ENCODE data around the gene KDM4B.

KDM4B gene

GRCh38 chr19:5091684-5092480 lies 123.0 kb downstream of the KDM4B start:
- Histone ChIP-seq H3K9ac (ENCODE audit: low read length) (no peak overlapping the region), H3K27me3 (ENCODE audit: control insufficient read depth, insufficient read depth, low read length) (no peaks in the 10 kb centered on the region), H3K36me3 (ENCODE audit: control insufficient read depth, insufficient read depth, low read length) (peaks cover 4% of the 10 kb centered on the region), H3K4me3 (ENCODE audit: low read length) (no peak overlapping the region), H3K27ac (ENCODE audit: low read depth, low read length) (peak overlapping the region; percentile 78), H3K4me1 (ENCODE audit: control insufficient read depth, insufficient read depth, low read length) (peaks cover 17% of the 10 kb centered on the region)

GRCh38 chr19:5092481-5092843 lies 123.5 kb downstream of the KDM4B start:
- Histone ChIP-seq H3K9ac (ENCODE audit: low read length) (no peak overlapping the region), H3K27ac (ENCODE audit: low read depth, low read length) (no peak overlapping the region), H3K27me3 (ENCODE audit: control insufficient read depth, insufficient read depth, low read length) (no peaks in the 10 kb centered on the region), H3K4me1 (ENCODE audit: control insufficient read depth, insufficient read depth, low read length) (peaks cover 17% of the 10 kb centered on the region), H3K36me3 (ENCODE audit: control insufficient read depth, insufficient read depth, low read length) (peaks cover 5% of the 10 kb centered on the region), H3K4me3 (ENCODE audit: low read length) (no peak overlapping the region)

GRCh38 chr19:5093297-5093928 lies 124.5 kb downstream of the KDM4B start:
- Histone ChIP-seq H3K36me3 (ENCODE audit: control insufficient read depth, insufficient read depth, low read length) (peaks cover 5% of the 10 kb centered on the region), H3K27ac (ENCODE audit: low read depth, low read length) (no peak overlapping the region)

GRCh38 chr19:5093948-5094718 lies 125.2 kb downstream of the KDM4B start:
- H3K36me3 ChIP-seq (ENCODE audit: control insufficient read depth, insufficient read depth, low read length), result peaks cover 5% of the 10 kb centered on the region
- H3K4me1 ChIP-seq (ENCODE audit: control insufficient read depth, insufficient read depth, low read length), result peaks cover 17% of the 10 kb centered on the region
- no peak overlapping the region for H3K9ac ChIP-seq (ENCODE audit: low read length)
- H3K27me3 ChIP-seq (ENCODE audit: control insufficient read depth, insufficient read depth, low read length), result no peaks in the 10 kb centered on the region
- no peak overlapping the region for H3K4me3 ChIP-seq (ENCODE audit: low read length)
- no peak overlapping the region for H3K27ac ChIP-seq (ENCODE audit: low read depth, low read length)

More at GRCh38 chr19:5093297-5093928, 124.5 kb downstream of the KDM4B start:
- H3K4me3 ChIP-seq (ENCODE audit: low read length), result no peak overlapping the region
- no peaks in the 10 kb centered on the region for H3K27me3 ChIP-seq (ENCODE audit: control insufficient read depth, insufficient read depth, low read length)
- H3K9ac ChIP-seq (ENCODE audit: low read length), result no peak overlapping the region
- peaks cover 17% of the 10 kb centered on the region for H3K4me1 ChIP-seq (ENCODE audit: control insufficient read depth, insufficient read depth, low read length)

- Histone ChIP-seq H3K9ac (ENCODE audit: low read length) (no peak overlapping the region), H3K27me3 (ENCODE audit: control insufficient read depth, insufficient read depth, low read length) (no peaks in the 10 kb centered on the region), H3K27ac (ENCODE audit: low read depth, low read length) (no peak overlapping the region), H3K4me3 (ENCODE audit: low read length) (no peak overlapping the region), H3K36me3 (ENCODE audit: control insufficient read depth, insufficient read depth, low read length) (peaks cover 5% of the 10 kb centered on the region), H3K4me1 (ENCODE audit: control insufficient read depth, insufficient read depth, low read length) (peaks cover 17% of the 10 kb centered on the region)
These were observed 126.1 kb downstream of the KDM4B start for GRCh38 chr19:5094768-5095567.

GRCh38 chr19:5095568-5095850 lies 126.6 kb downstream of the KDM4B start:
- H3K27ac ChIP-seq (ENCODE audit: low read depth, low read length), result no peak overlapping the region
- no peaks in the 10 kb centered on the region for H3K27me3 ChIP-seq (ENCODE audit: control insufficient read depth, insufficient read depth, low read length)
- H3K4me1 ChIP-seq (ENCODE audit: control insufficient read depth, insufficient read depth, low read length), result peaks cover 17% of the 10 kb centered on the region
- H3K4me3 ChIP-seq (ENCODE audit: low read length), result no peak overlapping the region
- H3K9ac ChIP-seq (ENCODE audit: low read length), result no peak overlapping the region
- H3K36me3 ChIP-seq (ENCODE audit: control insufficient read depth, insufficient read depth, low read length), result peaks cover 5% of the 10 kb centered on the region

- Histone ChIP-seq H3K4me3 (ENCODE audit: low read length) (no peak overlapping the region), H3K27ac (ENCODE audit: low read depth, low read length) (no peak overlapping the region), H3K36me3 (ENCODE audit: control insufficient read depth, insufficient read depth, low read length) (peaks cover 5% of the 10 kb centered on the region), H3K9ac (ENCODE audit: low read length) (no peak overlapping the region), H3K27me3 (ENCODE audit: control insufficient read depth, insufficient read depth, low read length) (no peaks in the 10 kb centered on the region), H3K4me1 (ENCODE audit: control insufficient read depth, insufficient read depth, low read length) (peaks cover 7% of the 10 kb centered on the region)
These were observed 127.6 kb downstream of the KDM4B start for GRCh38 chr19:5096536-5096935.

- Histone ChIP-seq H3K27me3 (ENCODE audit: control insufficient read depth, insufficient read depth, low read length) (no peaks in the 10 kb centered on the region), H3K4me1 (ENCODE audit: control insufficient read depth, insufficient read depth, low read length) (no peaks in the 10 kb centered on the region), H3K4me3 (ENCODE audit: low read length) (no peak overlapping the region), H3K36me3 (ENCODE audit: control insufficient read depth, insufficient read depth, low read length) (peaks cover 5% of the 10 kb centered on the region), H3K27ac (ENCODE audit: low read depth, low read length) (no peak overlapping the region), H3K9ac (ENCODE audit: low read length) (no peak overlapping the region)
These were observed 128.5 kb downstream of the KDM4B start for GRCh38 chr19:5097331-5097930.

GRCh38 chr19:5097959-5098623 lies 129.2 kb downstream of the KDM4B start:
- Histone ChIP-seq H3K27me3 (ENCODE audit: control insufficient read depth, insufficient read depth, low read length) (no peaks in the 10 kb centered on the region), H3K36me3 (ENCODE audit: control insufficient read depth, insufficient read depth, low read length) (peaks cover 5% of the 10 kb centered on the region)

GRCh38 chr19:5098646-5099045 lies 129.7 kb downstream of the KDM4B start:
- no peak overlapping the region for H3K9ac ChIP-seq (ENCODE audit: low read length)
- H3K36me3 ChIP-seq (ENCODE audit: control insufficient read depth, insufficient read depth, low read length), result peaks cover 5% of the 10 kb centered on the region

More at GRCh38 chr19:5097959-5098623, 129.2 kb downstream of the KDM4B start:
- H3K27ac ChIP-seq (ENCODE audit: low read depth, low read length), result no peak overlapping the region
- peaks cover 3% of the 10 kb centered on the region for H3K4me1 ChIP-seq (ENCODE audit: control insufficient read depth, insufficient read depth, low read length)
- H3K9ac ChIP-seq (ENCODE audit: low read length), result no peak overlapping the region
- no peak overlapping the region for H3K4me3 ChIP-seq (ENCODE audit: low read length)

GRCh38 chr19:5099701-5100221 lies 130.8 kb downstream of the KDM4B start:
- Histone ChIP-seq H3K27me3 (ENCODE audit: control insufficient read depth, insufficient read depth, low read length) (no peaks in the 10 kb centered on the region), H3K9ac (ENCODE audit: low read length) (no peak overlapping the region), H3K36me3 (ENCODE audit: control insufficient read depth, insufficient read depth, low read length) (peaks cover 5% of the 10 kb centered on the region), H3K4me3 (ENCODE audit: low read length) (no peak overlapping the region), H3K27ac (ENCODE audit: low read depth, low read length) (no peak overlapping the region), H3K4me1 (ENCODE audit: control insufficient read depth, insufficient read depth, low read length) (peaks cover 9% of the 10 kb centered on the region)

More at GRCh38 chr19:5098646-5099045, 129.7 kb downstream of the KDM4B start:
- Histone ChIP-seq H3K27me3 (ENCODE audit: control insufficient read depth, insufficient read depth, low read length) (no peaks in the 10 kb centered on the region), H3K4me3 (ENCODE audit: low read length) (no peak overlapping the region), H3K27ac (ENCODE audit: low read depth, low read length) (no peak overlapping the region), H3K4me1 (ENCODE audit: control insufficient read depth, insufficient read depth, low read length) (peaks cover 7% of the 10 kb centered on the region)

Data from rectal smooth muscle tissue (tissue), 1 donor.